ENCODE results near the gene WASHC3. TPM values are rescaled to one million over a fixed set of nuclear protein-coding genes. Genes with fewer than 3 reads are reported as not detected.

The WASHC3 gene
- total RNA-seq, 4 donors from 2014 or later: 35.7 to 80.9 (median 47.0) TPM

GRCh38 chr12:101995684-101996083 lies 66.1 kb downstream of the WASHC3 start:
- Histone ChIP-seq H3K9me3 (no peaks in the 10 kb centered on the region), H3K4me1 (no peaks in the 10 kb centered on the region), H3K27me3 (no peaks in the 10 kb centered on the region), H3K27ac (no peak overlapping the region), H3K36me3 (no peaks in the 10 kb centered on the region), H3K4me3 (no peak overlapping the region)
- no peak for DNase-seq
- TF ChIP-seq POLR2A (IDR thresholded peaks at IDR 0.05) (no peak), CTCF (IDR thresholded peaks at IDR 0.05) (no peak)

DNA sequence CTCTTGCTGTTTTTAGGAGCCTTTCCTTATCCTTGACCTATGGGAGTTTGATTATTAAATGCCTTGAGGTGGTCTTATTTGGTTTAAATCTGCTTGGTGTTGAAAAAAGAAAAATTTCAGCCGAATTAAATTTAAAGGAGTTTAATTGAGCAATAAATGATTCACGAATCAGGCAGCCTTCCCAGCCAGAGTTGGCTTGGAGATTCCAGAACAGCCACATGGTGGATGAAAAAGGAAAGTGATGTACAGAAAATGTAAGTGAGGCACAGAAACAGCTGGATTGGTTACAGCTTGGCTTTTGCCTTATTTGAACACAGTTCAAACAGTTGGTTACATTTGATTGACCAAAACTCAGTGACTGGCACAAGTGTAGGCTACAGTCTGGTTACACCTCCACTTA lies 69.7 kb downstream of the WASHC3 start:
- Histone ChIP-seq H3K4me1 (no peaks in the 10 kb centered on the region), H3K36me3 (no peaks in the 10 kb centered on the region), H3K27me3 (no peaks in the 10 kb centered on the region), H3K9me3 (no peaks in the 10 kb centered on the region), H3K27ac (no peak overlapping the region), H3K4me3 (no peak overlapping the region)
- TF ChIP-seq POLR2A (IDR thresholded peaks at IDR 0.05) (no peak), CTCF (IDR thresholded peaks at IDR 0.05) (no peak)
- DNase-seq: no peak

GRCh38 chr12:101982307-101982706 lies 79.5 kb downstream of the WASHC3 start:
- H3K27me3 ChIP-seq: no peaks in the 10 kb centered on the region
- H3K36me3 ChIP-seq: no peaks in the 10 kb centered on the region
- no peak for TF ChIP-seq POLR2A (IDR thresholded peaks at IDR 0.05)
- H3K4me1 ChIP-seq: no peaks in the 10 kb centered on the region
- no peaks in the 10 kb centered on the region for H3K9me3 ChIP-seq
- H3K27ac ChIP-seq: no peak overlapping the region
- H3K4me3 ChIP-seq: no peak overlapping the region
- no peak for DNase-seq

GRCh38 chr12:101981868-101982267 lies 79.9 kb downstream of the WASHC3 start:
- Histone ChIP-seq H3K36me3 (no peaks in the 10 kb centered on the region), H3K27ac (no peak overlapping the region), H3K4me3 (no peak overlapping the region), H3K27me3 (no peaks in the 10 kb centered on the region), H3K4me1 (no peaks in the 10 kb centered on the region), H3K9me3 (no peaks in the 10 kb centered on the region)
- TF ChIP-seq POLR2A (IDR thresholded peaks at IDR 0.05) (no peak), CTCF (IDR thresholded peaks at IDR 0.05) (no peak)
- no peak for DNase-seq

GRCh38 chr12:101968770-101969169 lies 93.0 kb downstream of the WASHC3 start:
- Histone ChIP-seq H3K4me1 (no peaks in the 10 kb centered on the region), H3K4me3 (no peak overlapping the region), H3K27ac (no peak overlapping the region), H3K9me3 (no peaks in the 10 kb centered on the region), H3K27me3 (no peaks in the 10 kb centered on the region), H3K36me3 (no peaks in the 10 kb centered on the region)
- TF ChIP-seq CTCF (IDR thresholded peaks at IDR 0.05) (no peak), POLR2A (IDR thresholded peaks at IDR 0.05) (no peak)
- DNase-seq: no peak

DNA sequence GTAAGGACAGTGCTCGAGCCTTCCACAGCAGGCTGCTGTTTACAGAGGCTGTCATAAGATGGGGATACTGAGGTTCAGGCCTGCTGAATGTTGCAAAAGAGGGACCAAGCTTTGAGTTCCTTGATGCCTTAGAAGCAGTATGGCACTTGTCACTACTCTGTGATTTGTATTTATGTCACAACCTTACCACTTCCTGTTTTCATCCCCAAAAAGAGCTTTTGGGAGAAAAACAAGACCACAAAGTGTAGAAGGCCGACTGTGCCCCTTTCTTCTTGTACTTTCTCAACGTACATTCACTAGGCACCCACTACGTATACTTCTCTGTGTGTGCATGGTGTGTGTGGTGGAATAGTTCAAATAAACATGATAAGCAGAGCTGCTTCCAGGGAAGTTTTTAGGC lies 94.3 kb downstream of the WASHC3 start:
- Histone ChIP-seq H3K4me1 (no peaks in the 10 kb centered on the region), H3K27ac (no peak overlapping the region), H3K4me3 (no peak overlapping the region), H3K27me3 (no peaks in the 10 kb centered on the region), H3K36me3 (no peaks in the 10 kb centered on the region), H3K9me3 (no peaks in the 10 kb centered on the region)
- no peak for TF ChIP-seq CTCF (IDR thresholded peaks at IDR 0.05)
- TF ChIP-seq POLR2A (IDR thresholded peaks at IDR 0.05): no peak
- no peak for DNase-seq
